WERI-Rb-1 (cell line): ENCODE data around the gene SLC16A4.
"Not testable (repeated sequence)": the region's sequence is repeated elsewhere in the genome, so short reads cannot be mapped to it uniquely, and the experiment has no call there.

ENCODE experiments used
- DNase-seq: peaks from one replicate; pipeline ENCODE4 v3.0.0-alpha.2; 2020
- H3K27ac ChIP-seq: fragments of 250-450 bp; sonication (Bioruptor Pico); 2 replicates; pipeline ENCODE4 v1.5.1; 2020; ENCODE audit warnings: mild to moderate bottlenecking, moderate library complexity
- H3K27me3 ChIP-seq: fragments of 250-450 bp; sonication (Bioruptor Pico); 2 replicates; pipeline ENCODE4 v1.5.1; 2021; ENCODE audit warnings: mild to moderate bottlenecking, low read depth, moderate library complexity; ENCODE audit not compliant: insufficient read depth, severe bottlenecking
- H3K36me3 ChIP-seq: fragments of 250-450 bp; sonication (Bioruptor Pico); 2 replicates; pipeline ENCODE4 v1.5.1; 2020; ENCODE audit warnings: mild to moderate bottlenecking, moderate library complexity
- H3K4me3 ChIP-seq: 2 replicates; pipeline ENCODE4 v1.5.1; 2011; ENCODE audit warnings: low read depth, mild to moderate bottlenecking, control low read depth, low read length
- H3K9me3 ChIP-seq: fragments of 250-450 bp; sonication (Bioruptor Pico); 2 replicates; pipeline ENCODE4 v1.5.1; 2021; ENCODE audit warnings: mild to moderate bottlenecking, moderate library complexity; ENCODE audit not compliant: severe bottlenecking
- TF ChIP-seq, protein P1 (sequence below): IDR thresholded peaks from 2 replicates; pipeline ENCODE4 v1.5.1; 2011; ENCODE audit warnings: low read depth, mild to moderate bottlenecking, control low read depth, inconsistent platforms, low read length

SLC16A4 gene

DNA sequence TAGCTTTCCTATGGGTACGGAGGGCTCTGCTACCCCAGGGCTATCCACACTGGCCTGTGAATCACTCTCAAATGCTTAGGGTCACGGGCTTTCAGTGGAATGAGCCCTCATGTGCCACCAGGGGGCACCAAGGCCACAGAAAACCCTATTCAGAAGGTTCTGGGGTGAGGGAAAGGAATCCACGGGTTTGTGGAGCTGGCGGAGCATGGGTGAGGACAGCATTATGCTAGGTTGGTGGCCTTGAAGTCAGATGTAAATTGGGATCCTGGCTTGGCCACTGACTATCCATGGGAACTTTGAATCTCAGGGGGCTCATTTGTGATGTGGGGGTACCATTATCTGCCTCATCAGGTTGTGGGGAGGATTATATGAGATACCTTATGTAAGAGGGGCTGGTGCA lies 21.8 kb upstream of the SLC16A4 start:
- no peaks in the 10 kb centered on the region for H3K36me3 ChIP-seq
- H3K4me3 ChIP-seq, result no peak overlapping the region
- H3K27ac ChIP-seq, result no peak overlapping the region
- no peaks in the 10 kb centered on the region for H3K9me3 ChIP-seq
- peak; percentile 82 for DNase-seq
- no peaks in the 10 kb centered on the region for H3K27me3 ChIP-seq
- TF ChIP-seq, protein P1, sequence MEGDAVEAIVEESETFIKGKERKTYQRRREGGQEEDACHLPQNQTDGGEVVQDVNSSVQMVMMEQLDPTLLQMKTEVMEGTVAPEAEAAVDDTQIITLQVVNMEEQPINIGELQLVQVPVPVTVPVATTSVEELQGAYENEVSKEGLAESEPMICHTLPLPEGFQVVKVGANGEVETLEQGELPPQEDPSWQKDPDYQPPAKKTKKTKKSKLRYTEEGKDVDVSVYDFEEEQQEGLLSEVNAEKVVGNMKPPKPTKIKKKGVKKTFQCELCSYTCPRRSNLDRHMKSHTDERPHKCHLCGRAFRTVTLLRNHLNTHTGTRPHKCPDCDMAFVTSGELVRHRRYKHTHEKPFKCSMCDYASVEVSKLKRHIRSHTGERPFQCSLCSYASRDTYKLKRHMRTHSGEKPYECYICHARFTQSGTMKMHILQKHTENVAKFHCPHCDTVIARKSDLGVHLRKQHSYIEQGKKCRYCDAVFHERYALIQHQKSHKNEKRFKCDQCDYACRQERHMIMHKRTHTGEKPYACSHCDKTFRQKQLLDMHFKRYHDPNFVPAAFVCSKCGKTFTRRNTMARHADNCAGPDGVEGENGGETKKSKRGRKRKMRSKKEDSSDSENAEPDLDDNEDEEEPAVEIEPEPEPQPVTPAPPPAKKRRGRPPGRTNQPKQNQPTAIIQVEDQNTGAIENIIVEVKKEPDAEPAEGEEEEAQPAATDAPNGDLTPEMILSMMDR, result peak; percentile 88

DNA sequence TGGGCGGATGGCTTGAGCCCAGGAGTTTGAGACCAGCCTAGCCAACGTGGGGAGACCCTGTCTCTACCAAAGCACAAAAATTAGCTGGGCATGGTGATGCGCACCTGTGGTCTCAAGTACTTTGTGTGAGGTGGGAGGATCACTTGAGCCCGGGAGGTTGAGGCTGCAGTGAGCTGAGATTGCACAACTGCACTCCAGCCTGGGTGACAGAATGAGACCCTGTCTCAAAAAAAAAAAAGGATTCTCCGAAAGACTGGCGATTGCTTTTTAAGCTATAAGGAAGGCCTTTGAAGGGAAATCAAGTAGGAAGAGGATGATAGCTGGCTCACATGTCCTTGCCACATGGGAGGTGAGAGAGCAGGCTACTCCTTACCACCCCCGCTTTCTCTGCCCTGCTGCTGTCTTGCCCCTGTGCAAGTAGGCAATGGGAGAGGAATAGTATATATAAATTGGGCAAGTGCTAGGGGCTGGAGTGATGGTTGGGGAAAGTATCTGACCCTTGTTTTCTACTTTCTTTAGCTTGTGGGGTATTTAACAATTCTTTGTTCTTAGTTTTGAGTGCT lies 20.4 kb upstream of the SLC16A4 start:
- Histone ChIP-seq H3K27ac (no peak overlapping the region), H3K36me3 (no peaks in the 10 kb centered on the region), H3K27me3 (no peaks in the 10 kb centered on the region), H3K9me3 (no peaks in the 10 kb centered on the region), H3K4me3 (no peak overlapping the region)
- TF ChIP-seq, protein P1, result no peak
- no peak for DNase-seq

DNA sequence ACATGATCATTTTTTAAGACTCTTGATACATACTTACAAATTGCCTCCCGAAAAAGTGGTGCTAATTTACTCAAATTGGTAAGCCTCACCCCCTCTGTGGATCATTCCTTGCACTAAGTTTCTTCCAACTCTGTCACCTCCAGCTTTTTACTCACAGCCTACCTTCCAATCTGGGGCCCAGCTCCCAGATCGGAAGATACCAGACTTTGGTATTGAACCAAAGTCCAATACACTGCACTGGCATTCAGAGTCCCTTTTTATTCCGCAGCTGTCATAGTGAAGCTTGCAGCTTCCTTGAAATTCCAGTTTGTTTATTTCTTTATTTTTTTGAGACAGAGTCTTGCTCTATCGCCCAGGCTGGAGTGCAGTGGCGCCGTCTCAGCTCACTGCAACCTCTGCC lies 18.5 kb upstream of the SLC16A4 start:
- no peak for DNase-seq

GRCh38 chr1:110408488-110408887 lies 17.7 kb upstream of the SLC16A4 start:
- Histone ChIP-seq H3K9me3 (no peaks in the 10 kb centered on the region), H3K27me3 (no peaks in the 10 kb centered on the region), H3K27ac (no peak overlapping the region), H3K4me3 (peak overlapping the region; percentile 79), H3K36me3 (peaks cover 27% of the 10 kb centered on the region)
- TF ChIP-seq, protein P1, result no peak
- no peak for DNase-seq

More for the DNA sequence above, 18.5 kb upstream of the SLC16A4 start:
- TF ChIP-seq, protein P1, result no peak
- Histone ChIP-seq H3K36me3 (peaks cover 19% of the 10 kb centered on the region), H3K27ac (no peak overlapping the region), H3K27me3 (no peaks in the 10 kb centered on the region), H3K9me3 (no peaks in the 10 kb centered on the region), H3K4me3 (no peak overlapping the region)

GRCh38 chr1:110407260-110408210 lies 16.7 kb upstream of the SLC16A4 start, which contains the start of gene LAMTOR5:
Gene LAMTOR5 (minus strand): TSS chr1:110407694. CDS start chr1:110407620, 74 bp downstream.
- Histone ChIP-seq H3K36me3 (peaks cover 37% of the 10 kb centered on the region), H3K4me3 (peak within 1 kb of the TSS; percentile 79), H3K27me3 (no peaks in the 10 kb centered on the region), H3K27ac (peak within 1 kb of the TSS; percentile 82), H3K9me3 (no peaks in the 10 kb centered on the region)
- peak; percentile 97 for DNase-seq
- TF ChIP-seq, protein P1, result 0 out of 2 replicates have a peak, but pooled peaks have one; percentile 20

- not testable (repeated sequence) for H3K9me3 ChIP-seq, DNase-seq, H3K27ac ChIP-seq, H3K27me3 ChIP-seq
- Histone ChIP-seq H3K4me3 (peak overlapping the region; percentile 79), H3K36me3 (peaks cover 48% of the 10 kb centered on the region)
Observed at GRCh38 chr1:110406407-110406806, 15.6 kb upstream of the SLC16A4 start.
